ENCODE data around the gene NUDT16L1.

The NUDT16L1 gene

DNA sequence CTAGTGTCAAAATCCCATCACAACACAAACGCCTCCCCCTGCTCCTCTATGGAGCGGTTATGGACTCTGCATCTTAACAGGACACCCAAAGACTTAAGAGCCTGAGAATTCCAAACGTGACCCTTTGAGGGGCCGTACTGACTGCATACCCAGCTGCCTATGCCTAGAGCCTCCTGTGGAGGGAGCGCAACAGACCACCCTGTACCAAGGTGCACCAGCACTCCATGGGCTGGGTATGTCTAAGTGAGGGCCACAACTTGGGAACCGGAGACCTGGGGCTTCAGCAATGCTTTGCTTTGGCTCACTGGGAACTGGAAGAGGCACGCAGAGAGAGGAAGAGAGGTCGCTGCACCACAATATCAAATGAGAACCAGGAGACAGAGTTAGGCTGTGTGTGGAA, 35.3 kb downstream of the NUDT16L1 start:
- TF ChIP-seq SPI1 (IDR thresholded peaks at IDR 0.05; ENCODE audit: borderline replicate concordance, low read depth) = no peak
- TF ChIP-seq, protein P1, sequence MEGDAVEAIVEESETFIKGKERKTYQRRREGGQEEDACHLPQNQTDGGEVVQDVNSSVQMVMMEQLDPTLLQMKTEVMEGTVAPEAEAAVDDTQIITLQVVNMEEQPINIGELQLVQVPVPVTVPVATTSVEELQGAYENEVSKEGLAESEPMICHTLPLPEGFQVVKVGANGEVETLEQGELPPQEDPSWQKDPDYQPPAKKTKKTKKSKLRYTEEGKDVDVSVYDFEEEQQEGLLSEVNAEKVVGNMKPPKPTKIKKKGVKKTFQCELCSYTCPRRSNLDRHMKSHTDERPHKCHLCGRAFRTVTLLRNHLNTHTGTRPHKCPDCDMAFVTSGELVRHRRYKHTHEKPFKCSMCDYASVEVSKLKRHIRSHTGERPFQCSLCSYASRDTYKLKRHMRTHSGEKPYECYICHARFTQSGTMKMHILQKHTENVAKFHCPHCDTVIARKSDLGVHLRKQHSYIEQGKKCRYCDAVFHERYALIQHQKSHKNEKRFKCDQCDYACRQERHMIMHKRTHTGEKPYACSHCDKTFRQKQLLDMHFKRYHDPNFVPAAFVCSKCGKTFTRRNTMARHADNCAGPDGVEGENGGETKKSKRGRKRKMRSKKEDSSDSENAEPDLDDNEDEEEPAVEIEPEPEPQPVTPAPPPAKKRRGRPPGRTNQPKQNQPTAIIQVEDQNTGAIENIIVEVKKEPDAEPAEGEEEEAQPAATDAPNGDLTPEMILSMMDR (IDR thresholded peaks at IDR 0.05; ENCODE audit: insufficient read depth, low read length) = no peak
- TF ChIP-seq GABPA (IDR thresholded peaks at IDR 0.05; ENCODE audit: low read depth) = no peak

DNA sequence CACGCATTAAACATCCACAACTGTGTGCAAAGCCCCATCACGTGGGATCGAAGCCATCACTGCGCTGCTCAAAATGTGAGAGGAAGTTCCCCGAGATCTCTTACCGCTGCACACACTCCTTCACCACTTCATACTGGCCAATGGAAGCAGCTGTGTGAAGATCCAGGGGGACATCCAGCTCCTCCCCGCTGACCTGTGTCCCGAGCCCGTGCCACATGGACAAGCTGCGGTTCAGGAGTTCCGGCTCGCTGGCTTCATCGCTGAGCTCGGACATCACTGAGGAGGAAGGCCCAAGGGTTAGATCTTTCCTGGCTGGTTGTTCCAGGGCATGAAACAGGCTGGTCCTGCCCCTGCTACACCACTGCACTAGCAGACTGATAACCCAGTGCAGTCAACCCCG, 36.5 kb downstream of the NUDT16L1 start:
- Histone ChIP-seq H3K4me3 (replicated peaks; ENCODE audit: insufficient read depth, low read length) (no peak overlapping the region), H3K27me3 (ENCODE audit: insufficient read depth, poor library complexity, severe bottlenecking) (no peaks in the 10 kb centered on the region), H3K27ac (replicated peaks) (no peak overlapping the region)
- TF ChIP-seq GABPA (IDR thresholded peaks at IDR 0.05; ENCODE audit: low read depth) (no peak), POLR2AphosphoS5 (IDR thresholded peaks at IDR 0.05; ENCODE audit: low read depth) (no peak), SPI1 (IDR thresholded peaks at IDR 0.05; ENCODE audit: borderline replicate concordance, low read depth) (no peak)
- TF ChIP-seq, protein P1 (IDR thresholded peaks at IDR 0.05; ENCODE audit: insufficient read depth, low read length) = no peak
- TF ChIP-seq, protein P2, sequence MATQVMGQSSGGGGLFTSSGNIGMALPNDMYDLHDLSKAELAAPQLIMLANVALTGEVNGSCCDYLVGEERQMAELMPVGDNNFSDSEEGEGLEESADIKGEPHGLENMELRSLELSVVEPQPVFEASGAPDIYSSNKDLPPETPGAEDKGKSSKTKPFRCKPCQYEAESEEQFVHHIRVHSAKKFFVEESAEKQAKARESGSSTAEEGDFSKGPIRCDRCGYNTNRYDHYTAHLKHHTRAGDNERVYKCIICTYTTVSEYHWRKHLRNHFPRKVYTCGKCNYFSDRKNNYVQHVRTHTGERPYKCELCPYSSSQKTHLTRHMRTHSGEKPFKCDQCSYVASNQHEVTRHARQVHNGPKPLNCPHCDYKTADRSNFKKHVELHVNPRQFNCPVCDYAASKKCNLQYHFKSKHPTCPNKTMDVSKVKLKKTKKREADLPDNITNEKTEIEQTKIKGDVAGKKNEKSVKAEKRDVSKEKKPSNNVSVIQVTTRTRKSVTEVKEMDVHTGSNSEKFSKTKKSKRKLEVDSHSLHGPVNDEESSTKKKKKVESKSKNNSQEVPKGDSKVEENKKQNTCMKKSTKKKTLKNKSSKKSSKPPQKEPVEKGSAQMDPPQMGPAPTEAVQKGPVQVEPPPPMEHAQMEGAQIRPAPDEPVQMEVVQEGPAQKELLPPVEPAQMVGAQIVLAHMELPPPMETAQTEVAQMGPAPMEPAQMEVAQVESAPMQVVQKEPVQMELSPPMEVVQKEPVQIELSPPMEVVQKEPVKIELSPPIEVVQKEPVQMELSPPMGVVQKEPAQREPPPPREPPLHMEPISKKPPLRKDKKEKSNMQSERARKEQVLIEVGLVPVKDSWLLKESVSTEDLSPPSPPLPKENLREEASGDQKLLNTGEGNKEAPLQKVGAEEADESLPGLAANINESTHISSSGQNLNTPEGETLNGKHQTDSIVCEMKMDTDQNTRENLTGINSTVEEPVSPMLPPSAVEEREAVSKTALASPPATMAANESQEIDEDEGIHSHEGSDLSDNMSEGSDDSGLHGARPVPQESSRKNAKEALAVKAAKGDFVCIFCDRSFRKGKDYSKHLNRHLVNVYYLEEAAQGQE (IDR thresholded peaks at IDR 0.05; ENCODE audit: insufficient replicate concordance, low read depth) = no peak
- no peak for DNase-seq (ENCODE audit: low read depth in 1 of 2, low spot score in 1 of 2)

More for the DNA sequence above, 35.3 kb downstream of the NUDT16L1 start:
- Histone ChIP-seq H3K4me3 (replicated peaks; ENCODE audit: insufficient read depth, low read length) (no peak overlapping the region), H3K27ac (replicated peaks) (no peak overlapping the region), H3K27me3 (ENCODE audit: insufficient read depth, poor library complexity, severe bottlenecking) (no peaks in the 10 kb centered on the region)
- DNase-seq (ENCODE audit: low read depth in 1 of 2, low spot score in 1 of 2) = no peak

DNA sequence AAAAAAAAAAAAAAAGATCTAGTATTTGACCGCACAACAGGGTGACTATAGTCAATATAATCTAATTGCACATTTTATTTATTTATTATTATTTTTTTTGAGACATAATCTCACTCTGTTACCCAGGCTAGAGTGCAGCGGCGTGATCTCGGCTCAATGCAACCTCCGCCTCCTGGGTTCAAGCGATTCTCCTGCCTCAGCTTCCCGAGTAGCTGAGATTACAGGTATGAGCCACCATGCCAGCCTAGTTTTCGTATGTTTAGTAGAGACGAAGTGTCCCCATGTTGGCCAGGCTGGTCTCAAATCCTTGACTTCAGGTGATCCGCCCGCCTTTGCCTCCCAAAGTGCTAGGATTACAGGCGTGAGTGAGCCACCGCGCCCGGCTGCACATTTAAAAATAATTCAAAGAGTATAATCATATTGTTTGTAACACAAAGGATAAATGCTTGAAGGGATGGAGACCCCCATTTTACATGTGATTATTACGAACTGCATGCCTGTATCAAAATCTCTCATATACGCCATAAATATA, 39.9 kb downstream of the NUDT16L1 start:
- peak overlapping the region; percentile 98 for H3K4me3 ChIP-seq (replicated peaks; ENCODE audit: insufficient read depth, low read length)
- no peak for DNase-seq (ENCODE audit: low read depth in 1 of 2, low spot score in 1 of 2)
- H3K27me3 ChIP-seq (ENCODE audit: insufficient read depth, poor library complexity, severe bottlenecking) = no peaks in the 10 kb centered on the region
- peak overlapping the region; percentile 75; the same call in 1 of the 2 replicates for H3K27ac ChIP-seq (replicated peaks)
- TF ChIP-seq, protein P2 (IDR thresholded peaks at IDR 0.05; ENCODE audit: insufficient replicate concordance, low read depth) = no peak
- TF ChIP-seq SPI1 (IDR thresholded peaks at IDR 0.05; ENCODE audit: borderline replicate concordance, low read depth) (no peak), POLR2AphosphoS5 (IDR thresholded peaks at IDR 0.05; ENCODE audit: low read depth) (no peak), GABPA (IDR thresholded peaks at IDR 0.05; ENCODE audit: low read depth) (no peak)
- TF ChIP-seq, protein P1 (IDR thresholded peaks at IDR 0.05; ENCODE audit: insufficient read depth, low read length) = no peak

DNA sequence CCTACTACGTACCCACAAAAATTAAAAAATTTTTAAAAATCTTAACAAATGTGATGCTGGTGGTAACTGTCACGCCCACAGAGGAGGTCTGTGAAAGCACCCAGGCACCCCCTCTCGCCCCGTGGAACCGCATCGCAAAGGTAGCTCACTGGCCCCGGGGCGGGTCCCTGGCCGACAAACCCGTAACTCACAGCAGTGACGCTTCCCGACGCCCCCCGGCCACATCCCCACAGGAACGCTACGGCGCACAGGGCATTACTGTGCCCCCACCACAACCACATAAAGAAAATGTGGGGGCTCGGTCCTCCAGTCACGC, 40.3 kb downstream of the NUDT16L1 start:
- H3K4me3 ChIP-seq (replicated peaks; ENCODE audit: insufficient read depth, low read length) = peak overlapping the region; percentile 98
- no peaks in the 10 kb centered on the region for H3K27me3 ChIP-seq (ENCODE audit: insufficient read depth, poor library complexity, severe bottlenecking)
- no peak for DNase-seq (ENCODE audit: low read depth in 1 of 2, low spot score in 1 of 2)
- H3K27ac ChIP-seq (replicated peaks) = peak overlapping the region; percentile 75
- TF ChIP-seq SPI1 (IDR thresholded peaks at IDR 0.05; ENCODE audit: borderline replicate concordance, low read depth) = no peak
- TF ChIP-seq, protein P1 (IDR thresholded peaks at IDR 0.05; ENCODE audit: insufficient read depth, low read length) = no peak
- TF ChIP-seq, protein P2 (IDR thresholded peaks at IDR 0.05; ENCODE audit: insufficient replicate concordance, low read depth) = no peak
- TF ChIP-seq GABPA (IDR thresholded peaks at IDR 0.05; ENCODE audit: low read depth) = no peak
- TF ChIP-seq POLR2AphosphoS5 (IDR thresholded peaks at IDR 0.05; ENCODE audit: low read depth) = no peak
